HG03060 (cell line): ENCODE data around the gene NDUFA12.
"Not testable (repeated sequence)": the region's sequence is repeated elsewhere in the genome, so short reads cannot be mapped to it uniquely, and the experiment has no call there.

ENCODE experiments used
- ATAC-seq: cut with Tn5 transposase; IDR thresholded peaks from one replicate; pipeline ENCODE4 v1.9.1; 2021; ENCODE audit warnings: low read depth, moderate number of reproducible peaks; ENCODE audit not compliant: unreplicated experiment

NDUFA12 gene

DNA sequence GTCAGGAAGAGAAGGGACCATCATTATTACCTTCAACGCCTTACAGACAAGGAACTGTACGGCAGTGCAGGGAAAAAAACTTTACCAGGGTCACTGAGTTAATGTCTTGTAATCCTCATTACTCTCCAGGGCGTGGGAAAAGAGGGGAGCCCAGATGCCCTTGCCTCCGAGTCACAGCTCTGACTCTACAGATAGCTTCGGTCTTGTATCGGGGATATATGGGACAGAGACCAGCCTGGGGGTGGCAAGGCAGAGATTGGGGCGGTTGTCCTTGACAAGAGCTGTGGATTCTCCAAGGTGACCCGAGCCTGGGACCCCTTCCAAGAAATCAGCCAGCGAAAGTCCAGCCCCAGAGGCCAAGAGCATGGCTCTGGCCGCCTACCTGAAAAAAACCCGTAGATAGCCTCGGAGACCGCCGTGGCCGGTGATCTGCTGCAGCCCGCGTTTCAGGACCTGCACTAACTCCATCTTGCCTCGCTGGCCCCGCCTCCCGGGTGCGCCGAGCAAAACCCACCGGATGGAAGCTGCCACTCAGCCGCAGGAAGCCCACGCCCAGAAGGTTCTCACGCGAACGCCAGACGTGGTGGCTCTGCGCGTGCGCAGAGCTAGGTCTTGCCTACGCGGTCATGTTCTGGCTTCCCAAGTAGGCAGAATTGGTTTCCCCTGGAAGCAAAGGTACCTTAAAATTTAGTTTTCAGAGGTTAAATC, at the start of gene NDUFA12:
NDUFA12 (minus strand) TSS at position 485 of the 708 bp plus-strand sequence; CDS start at position 468, 17 bp downstream.
- ATAC-seq = peak; percentile 90

DNA sequence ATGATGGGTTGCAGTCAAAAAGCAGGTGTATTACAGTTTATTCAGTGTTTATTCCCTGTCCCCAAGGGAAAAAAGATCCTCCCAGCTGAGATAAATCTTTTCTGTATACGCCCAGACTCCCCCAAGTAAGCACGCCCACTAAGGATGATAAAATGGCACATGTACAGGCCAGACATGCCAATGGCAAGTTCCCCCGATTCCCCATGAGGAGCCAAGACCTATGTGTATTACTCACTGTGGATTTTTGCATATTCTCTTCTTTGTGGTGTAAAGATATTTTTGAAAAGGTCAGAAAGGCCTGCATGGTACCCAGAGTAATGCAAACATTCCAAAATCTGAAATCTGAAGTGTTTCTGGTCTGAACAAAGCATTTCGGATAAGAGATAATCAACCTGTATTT, 47.7 kb upstream of the NDUFA12 start:
- no peak for ATAC-seq

- no peak for ATAC-seq
Observed at GRCh38 chr12:95037906-95038305, 34.4 kb upstream of the NDUFA12 start.

- ATAC-seq = no peak
Observed at GRCh38 chr12:95034750-95035149, 31.3 kb upstream of the NDUFA12 start.

- no peak for ATAC-seq
Observed at GRCh38 chr12:95022477-95022876, 19.0 kb upstream of the NDUFA12 start.

- ATAC-seq = no peak
Observed at GRCh38 chr12:95017482-95017881, 14.0 kb upstream of the NDUFA12 start.

- no peak for ATAC-seq
Observed at GRCh38 chr12:95016120-95016519, 12.6 kb upstream of the NDUFA12 start.

DNA sequence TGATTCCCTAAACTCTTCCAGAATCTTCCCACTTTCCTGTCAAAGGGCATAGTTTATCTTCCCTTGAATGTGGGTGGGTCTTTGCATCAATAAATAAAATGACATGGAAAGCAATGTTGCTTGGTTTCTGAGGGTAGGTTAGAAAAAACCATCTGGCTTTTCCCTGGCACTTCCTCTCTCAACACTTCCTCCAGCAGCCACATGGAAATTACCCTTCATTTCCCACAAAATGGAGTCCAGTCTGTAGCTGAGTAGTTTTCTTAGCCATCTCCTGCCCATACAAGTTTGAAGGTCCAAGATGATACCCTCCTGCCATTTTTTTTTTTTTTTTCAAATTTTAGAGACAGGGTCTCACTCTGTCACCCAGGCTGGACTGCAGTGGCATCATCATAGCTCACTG, 11.1 kb upstream of the NDUFA12 start:
- ATAC-seq = no peak

- ATAC-seq = no peak
Observed at GRCh38 chr12:95006206-95006605, 2.7 kb upstream of the NDUFA12 start.

DNA sequence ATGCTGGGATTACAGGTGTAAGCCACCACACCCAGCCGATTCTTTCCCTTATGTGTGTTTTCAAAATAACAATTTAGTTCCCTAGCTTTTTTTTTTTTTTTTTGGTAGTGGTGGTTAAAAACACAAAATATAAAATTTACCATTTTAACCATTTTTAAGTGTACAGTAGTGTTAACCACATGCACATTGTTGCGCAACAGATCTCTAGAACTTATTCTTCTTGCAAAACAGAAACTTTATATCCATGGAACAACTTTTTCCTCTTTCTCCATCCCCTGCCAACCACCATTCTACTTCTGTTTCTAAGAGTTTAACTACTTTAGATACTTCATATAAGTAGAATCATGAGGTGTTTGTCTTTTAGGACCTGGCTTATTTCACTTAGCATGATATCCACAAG, 1.1 kb upstream of the NDUFA12 start:
- no peak for ATAC-seq

DNA sequence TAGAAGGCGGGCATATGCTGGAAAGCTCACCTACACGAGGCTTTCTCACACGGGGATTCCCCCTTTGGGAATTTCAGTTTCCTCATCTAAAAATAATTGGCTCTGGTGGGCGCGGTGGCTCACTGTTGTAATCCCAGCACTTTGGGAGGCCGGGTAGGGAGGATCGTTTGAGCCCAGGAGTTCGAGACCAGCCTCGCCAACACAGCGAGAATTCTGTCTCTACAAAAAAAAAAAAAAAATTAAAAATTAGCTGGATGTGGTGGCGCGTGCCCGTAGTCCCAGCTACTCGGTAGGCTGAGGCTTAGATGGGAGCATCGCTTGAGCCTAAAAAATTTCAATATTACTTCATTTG, 400 bp upstream of the NDUFA12 start:
- no peak for ATAC-seq

GRCh38 chr12:95002754-95003153, 743 bp downstream of the NDUFA12 start:
- ATAC-seq = no peak

DNA sequence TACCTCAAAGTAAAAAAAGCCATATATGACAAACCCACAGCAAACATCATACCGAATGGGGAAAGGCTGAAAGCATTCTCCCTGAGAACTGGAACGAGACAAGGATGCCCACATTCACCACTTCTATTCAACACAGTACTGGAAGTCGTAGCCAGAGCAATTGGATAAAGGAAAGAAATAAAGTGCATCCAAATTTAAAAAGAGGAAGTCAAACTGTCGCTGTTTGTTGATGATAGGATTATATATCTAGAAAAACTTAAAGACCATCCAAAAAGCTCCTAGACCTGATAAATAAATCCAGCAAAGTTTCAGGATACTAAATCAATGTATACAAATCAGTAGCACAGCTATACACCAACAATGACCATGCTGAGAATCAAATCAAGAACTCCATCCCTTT, 5.2 kb downstream of the NDUFA12 start:
- ATAC-seq = no peak

- ATAC-seq = no peak
Observed at GRCh38 chr12:94997726-94998125, 5.8 kb downstream of the NDUFA12 start.

DNA sequence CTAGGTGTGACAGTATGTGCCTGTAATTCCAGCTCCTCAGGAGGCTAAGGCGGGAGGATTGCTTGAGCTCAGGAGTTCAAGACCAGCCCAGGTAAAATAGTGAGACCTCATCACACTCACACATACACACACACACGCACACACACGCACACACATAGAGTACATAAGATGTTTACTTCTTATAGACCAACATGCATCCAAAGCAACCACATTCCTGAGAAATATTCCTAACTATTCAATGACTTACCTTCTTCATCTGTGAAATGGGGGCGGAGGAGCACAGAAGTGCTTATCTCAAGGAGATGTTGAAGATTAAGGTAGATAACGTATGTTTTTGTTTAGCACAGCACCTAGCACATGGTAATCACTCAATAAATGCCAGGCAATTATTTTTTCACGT, 6.4 kb downstream of the NDUFA12 start:
- no peak for ATAC-seq

DNA sequence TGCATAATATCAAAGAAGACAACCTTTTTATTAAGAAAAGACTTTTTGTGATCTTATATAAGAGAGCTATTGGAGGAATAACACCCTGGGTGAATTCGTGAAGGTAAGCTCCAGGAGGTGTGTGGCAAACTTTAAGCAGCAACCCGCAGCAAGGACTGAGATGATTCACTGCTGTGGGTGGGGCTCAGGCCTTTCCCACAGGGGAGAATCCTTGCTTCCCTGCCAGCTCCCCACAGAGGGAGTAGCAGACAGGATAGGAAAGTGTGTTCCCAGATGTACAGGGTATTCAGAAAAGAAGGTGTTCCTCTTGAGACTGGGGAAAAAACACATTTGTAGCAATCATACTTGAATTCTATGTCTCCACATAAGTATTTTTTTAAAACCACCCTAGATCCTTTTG, 9.2 kb downstream of the NDUFA12 start:
- ATAC-seq = no peak

DNA sequence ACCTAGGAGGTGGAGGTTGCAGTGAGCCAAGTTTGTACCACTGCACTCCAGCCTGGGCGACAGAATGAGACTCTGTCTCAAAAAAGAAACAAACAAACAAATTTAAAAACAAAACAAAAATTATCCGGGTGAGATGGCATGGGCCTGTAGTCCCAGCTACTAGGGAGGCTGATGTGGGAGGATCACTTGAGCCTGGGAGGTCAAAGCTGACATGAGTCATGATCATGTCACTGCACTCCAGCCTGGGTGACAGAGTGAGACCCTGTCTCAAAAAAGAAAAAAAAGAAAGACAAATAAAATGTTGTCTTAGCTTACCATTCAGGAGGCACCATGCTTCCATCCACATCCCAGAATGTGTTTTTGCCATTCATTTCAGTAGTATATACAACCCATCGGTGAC, 9.6 kb downstream of the NDUFA12 start:
- not testable (repeated sequence) for ATAC-seq

DNA sequence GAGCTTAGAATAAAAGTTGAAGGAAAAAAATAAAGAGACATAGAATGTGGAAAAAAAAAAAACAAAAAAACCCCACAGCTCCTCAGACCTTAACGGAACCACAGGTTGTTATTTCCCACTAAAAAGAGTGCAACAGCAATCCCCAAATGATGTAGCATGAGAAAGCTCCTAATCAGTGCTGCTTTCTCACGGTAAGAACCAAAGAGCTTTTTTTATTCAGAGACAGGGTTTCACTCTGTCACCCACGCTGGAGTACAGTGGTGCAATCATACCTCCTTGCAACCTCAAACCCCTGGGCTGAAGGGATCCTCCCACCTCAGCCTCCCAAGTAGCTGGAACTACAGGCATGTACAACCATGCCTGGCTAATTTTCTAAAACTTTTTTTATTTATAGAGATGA, 13.3 kb downstream of the NDUFA12 start:
- no peak for ATAC-seq

- ATAC-seq = no peak
Observed at GRCh38 chr12:94988471-94988870, 15.0 kb downstream of the NDUFA12 start.

GRCh38 chr12:94987801-94988200, 15.7 kb downstream of the NDUFA12 start:
- ATAC-seq = no peak

DNA sequence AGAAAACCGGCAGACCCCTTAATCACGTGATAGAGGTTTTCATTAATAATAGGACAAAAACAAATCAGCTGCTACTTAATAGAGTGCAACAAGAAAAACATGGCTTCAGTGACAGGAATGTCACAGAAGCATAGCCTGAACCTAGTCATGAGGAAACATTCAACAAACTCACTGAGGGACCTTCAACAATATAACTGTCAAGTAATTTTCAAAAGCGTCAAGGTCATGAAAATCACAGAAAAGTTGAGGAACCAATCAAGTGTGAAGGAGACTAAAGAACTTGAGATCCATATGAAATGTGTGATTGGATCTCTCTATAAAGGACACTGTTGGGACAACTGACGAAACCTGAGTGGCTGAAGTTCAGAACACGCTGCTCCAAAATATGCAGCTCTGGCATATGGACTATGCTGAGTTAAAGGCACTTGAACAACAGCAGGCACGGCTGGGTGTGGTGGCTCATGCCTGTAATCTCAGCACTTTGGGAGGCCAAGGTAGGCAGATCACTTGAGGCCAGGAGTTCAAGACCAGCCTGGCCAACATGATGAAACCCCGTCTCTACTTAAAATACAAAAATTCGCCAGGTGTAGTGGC, 16.3 kb downstream of the NDUFA12 start:
- no peak for ATAC-seq

- ATAC-seq = not testable (repeated sequence)
Observed at GRCh38 chr12:94985099-94985498, 18.4 kb downstream of the NDUFA12 start.
